ENCODE results near the gene B4GALT7.

DNA sequence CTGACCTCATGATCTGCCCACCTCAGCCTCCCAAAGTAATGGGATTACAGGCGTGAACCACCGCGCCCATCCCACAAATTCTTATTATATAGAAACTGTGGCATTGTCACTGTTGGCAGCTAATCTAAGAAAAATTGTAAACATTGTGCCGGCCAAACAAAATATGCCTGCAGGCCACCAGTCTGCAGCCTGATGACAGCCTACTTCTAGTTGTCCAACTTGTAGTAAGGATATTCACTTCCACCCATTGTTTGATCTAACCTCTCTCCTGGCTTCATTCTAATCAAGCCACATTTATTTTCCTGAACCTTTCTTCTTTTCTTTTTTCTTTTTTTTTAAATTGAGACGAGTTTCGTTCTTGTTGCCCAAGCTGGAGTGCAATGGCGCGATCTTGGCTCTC is 21.6 kb upstream of the B4GALT7 start:
- TF ChIP-seq CTCF (IDR thresholded peaks at IDR 0.05 in 8 of 11, conservative IDR thresholded peaks at IDR 0.05 in 3 of 11) (no peak), POLR2A (IDR thresholded peaks at IDR 0.05) (no peak), POLR2AphosphoS5 (IDR thresholded peaks at IDR 0.05) (no peak)
